DMS79 treated with DMSO at 0.1 percent for 48 hours (cell line): ENCODE data around the gene CNTNAP2.

Experiments
- DNase-seq: peaks from one replicate; lab custom pipeline; 2025; lab: John Stamatoyannopoulos, UW

Gene CNTNAP2

DNA sequence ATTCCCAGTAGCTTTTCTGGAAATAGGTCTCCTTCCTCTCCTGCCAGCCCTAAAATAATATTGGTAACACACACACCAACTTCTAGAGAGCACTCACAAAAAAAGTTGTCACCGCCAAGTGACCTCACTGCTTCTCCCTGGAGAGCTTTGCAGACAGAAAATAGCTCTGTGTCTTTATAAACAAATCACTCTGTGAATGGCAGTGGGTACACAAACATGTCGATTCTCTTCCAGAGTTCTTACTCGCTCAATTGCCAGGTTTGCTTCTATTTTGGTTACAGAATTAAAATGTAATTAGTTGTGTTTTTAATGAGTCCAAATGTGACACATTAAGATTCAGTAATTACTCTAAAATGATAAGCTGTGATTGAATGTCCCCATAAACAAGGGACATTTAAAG, 1824.8 kb downstream of the CNTNAP2 start:
- DNase-seq = no peak

DNA sequence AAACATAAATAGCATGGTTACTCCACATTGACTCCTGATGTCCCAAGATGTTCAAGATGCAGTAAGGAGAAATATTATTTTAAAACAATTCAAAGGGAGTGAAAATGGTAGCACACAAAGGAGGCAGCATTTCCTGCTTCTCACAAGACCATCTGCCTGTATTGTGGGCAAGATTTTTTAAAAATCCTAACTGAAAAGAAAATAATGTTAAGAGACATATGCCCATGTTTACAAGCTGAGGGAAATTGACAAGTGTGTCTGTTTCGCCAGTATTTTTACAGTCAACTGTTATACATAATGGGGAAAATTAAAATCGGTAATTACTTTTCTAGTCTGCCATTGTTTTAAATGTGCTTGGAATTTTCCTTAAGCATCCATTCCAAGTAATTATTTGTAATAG, 1827.7 kb downstream of the CNTNAP2 start:
- no peak for DNase-seq

DNA sequence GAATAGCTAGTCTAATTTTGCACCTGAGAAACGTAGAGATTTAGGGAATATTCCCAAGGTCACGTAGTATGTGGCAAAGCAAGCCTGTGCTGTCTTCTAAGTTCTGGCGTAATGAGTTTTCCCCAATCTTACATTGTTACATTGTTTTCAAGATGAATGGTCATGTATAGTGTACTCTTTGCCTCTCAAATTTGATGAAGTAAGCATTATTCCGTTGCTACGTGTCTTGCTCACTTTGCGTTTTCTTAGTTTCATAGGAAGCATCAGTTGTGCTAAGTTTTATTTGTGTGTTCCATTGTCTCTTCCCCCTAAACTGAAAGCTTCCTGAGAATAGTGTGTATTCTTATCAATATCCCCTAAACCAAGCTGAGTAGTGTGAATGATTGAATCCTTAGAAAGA, 1836.3 kb downstream of the CNTNAP2 start:
- no peak for DNase-seq

DNA sequence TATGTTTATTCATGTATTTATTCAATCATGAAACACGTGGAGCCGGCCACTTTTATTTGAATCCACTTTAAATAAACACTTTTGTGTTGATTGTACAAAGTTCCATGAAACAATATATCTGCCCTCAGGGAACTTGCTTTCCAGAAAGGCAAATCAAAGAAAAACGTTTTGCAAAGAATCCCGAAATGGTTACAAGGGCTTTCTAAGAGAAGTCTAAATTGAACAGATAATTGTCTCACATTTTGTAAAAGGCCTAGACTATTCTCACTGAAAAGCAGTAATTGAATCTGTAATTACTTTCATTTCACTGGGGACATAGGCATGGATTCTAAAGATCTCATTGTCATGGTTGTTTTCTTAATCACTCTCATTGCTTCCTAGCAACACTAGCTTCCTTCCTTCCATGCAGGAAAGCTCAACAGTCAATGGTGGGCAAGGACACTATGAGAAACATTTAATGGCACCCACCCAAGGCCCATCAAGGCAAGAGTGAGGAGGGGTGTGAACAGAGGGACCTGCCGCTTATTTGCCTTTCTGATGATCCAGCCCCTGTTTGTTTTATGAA, 1851.5 kb downstream of the CNTNAP2 start:
- DNase-seq = no peak

DNA sequence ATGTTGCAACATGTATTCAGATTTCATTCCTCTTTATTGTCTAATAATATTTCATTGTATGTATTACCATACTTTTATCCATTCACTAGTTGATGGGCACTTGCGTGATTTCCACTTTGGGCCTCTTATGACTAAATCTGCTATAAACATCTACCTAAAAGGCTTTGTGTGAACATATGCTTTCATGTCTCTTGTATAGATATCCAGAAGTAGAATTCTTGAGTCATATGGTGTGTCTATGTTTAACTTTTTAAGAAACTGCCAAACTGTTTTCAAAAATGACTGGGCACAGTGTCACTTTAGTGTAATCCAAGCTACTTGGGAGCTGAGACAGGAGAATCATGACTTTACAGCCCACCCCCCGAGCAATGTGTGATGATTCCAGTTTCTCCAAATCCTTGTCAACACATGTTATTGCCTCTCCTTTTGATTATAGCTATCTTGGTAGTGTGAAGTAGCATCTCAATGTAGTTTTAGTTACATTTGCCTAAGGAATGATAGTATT, 1855.1 kb downstream of the CNTNAP2 start:
- DNase-seq = no peak

DNA sequence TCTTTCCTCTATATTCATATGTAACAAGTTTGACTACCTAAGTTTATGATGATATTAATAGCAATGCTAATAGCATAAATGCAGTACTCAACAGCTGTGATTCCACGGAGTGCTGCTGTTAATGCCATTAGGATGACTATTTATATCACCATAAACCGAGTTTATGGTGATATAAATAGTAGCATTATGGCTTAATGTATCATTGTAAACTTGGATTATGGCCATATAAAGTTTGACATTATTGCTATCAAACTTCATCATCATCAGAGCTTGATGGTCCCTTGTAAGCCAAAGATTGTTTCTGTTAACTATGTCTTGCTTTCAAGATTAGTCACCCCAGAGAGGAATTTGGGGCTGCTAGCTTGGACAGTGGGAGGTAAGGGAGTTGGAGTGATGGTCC, 1861.6 kb downstream of the CNTNAP2 start:
- DNase-seq = no peak

DNA sequence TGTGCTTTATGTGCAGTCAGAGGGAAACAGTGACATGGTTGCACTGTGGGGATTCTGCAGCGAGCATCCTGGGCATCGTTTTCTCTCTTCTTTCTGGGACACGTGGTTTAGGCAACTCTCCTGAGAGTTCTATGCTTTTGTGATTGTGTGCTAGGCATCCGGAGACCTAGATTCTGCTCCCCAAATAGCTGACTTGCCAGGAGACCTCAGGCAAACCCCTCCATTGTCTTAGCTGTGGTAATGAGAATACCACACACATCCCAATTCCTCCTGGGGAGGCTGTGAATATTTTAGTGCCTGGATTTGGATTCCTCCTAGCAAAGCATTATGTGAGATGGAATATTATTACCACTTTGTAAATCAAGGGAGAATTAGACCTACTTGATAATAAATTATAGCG, 1862.0 kb downstream of the CNTNAP2 start:
- DNase-seq = no peak

DNA sequence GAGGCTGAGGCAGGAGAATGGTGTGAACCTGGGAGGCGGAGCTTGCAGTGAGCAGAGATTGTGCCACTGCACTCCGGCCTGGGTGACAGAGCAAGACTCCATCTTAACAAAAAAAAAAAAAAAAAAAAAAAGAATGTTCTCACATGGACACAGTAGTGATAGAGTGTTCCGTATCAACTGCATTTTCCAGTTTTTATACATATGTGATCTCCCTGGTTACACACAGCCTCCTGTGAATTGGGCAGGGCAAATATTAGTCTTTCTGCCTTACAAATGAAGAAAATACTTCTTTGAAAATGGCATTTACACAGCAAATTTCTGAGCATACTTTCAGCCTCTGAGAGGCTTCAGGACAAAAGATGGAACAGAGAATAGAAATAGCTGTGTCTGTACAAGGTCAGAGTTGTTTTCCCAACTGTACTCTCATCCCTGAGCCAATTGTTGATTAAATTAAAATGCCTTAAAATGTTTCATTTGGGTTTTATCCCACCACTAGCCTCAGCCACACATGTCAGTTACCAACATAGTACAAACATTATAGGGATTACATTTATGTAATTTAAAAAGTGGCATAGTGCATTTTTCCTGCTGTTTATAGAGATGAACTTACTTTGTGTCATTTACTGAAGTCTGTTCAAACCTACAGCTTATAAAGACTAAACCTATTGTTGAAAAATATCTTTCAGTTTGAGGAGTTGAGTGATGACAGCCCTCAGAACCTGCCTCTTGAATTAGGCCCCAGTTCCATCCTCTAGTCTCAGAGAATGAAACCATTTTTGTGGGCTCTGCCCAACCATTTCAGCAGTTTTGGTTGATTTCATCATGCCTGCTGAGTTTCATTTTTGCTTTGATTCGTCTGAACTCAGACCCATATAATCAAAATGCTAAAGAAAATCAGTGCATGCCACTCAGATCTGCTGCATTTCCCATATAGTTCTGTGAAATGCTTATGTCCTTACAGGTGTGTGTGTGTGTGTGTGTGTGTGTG, 1864.5 kb downstream of the CNTNAP2 start:
- no peak for DNase-seq

DNA sequence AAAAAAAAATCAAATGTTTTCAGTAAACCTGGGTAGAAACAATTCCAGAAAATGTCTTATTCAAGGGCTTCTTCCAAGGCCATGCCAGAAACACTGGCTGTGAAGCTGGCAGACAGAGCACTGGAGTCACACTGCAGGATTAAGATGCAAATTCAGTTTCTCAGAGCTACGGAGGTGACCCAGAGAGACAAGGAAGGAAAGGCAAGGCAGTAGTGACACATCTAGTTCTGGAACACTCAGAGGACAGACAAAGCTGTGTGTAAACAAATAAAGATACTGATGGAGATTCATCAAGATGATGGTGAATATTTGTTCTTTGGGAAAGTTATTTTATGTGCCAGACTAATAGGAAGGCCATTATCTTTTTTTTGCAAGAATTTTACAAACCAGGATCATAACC, 1865.7 kb downstream of the CNTNAP2 start:
- DNase-seq = no peak

DNA sequence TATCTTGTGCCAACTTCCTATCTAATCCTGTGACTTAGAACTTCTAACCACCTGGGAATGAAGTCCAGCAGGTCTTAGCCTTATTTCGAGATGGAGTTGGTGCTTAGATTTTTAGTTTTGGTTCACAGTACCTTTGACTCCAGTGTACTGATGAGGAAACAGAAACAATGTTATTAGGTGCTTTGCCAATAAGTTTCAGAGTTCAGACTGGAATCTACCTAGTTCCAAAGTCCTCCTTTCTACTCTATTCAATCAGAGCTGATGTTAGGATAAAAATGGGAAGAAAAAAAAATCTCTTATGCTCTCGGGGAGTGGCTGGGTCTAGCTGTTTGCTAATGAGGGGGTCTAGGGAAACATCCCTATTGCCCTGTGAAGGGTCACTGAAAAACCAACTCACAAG, 1867.7 kb downstream of the CNTNAP2 start:
- DNase-seq = no peak

DNA sequence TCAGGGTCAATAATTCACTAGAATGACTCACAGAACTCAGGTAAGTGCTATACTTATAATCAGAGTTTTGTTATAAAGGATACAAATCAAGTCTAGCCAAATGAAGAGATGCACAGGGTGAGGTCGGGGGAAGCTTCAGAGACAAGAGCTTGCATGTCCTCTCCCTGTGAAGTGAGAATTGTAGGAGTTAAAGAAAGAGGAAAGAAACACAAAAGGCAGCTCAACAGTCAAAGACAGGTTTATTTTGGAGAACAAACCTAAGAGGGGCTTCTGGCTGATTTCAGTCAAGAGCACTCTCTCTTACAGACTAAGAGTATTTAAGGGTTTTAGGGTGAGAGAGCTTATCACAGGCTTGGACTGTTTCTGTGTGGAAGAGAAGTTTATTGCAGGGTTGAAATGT, 1873.5 kb downstream of the CNTNAP2 start:
- DNase-seq = no peak

DNA sequence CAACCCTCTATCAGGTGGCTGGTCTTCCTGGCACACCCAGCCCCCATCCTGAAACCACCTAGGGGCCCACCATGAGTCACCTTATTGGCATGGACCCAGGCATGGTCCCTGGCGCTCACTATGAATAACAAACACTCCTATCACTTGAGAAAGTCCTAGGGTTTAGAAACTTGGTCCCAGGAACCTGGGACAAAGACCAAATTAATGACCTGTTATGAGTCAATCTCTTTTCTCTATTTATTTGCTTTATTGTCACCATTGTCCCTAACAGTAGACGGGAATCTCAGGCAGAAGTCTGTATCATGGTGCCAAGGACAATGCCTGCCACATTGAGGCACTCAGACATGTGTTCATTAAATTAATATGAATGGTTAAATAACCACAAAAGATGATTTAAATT, 1874.3 kb downstream of the CNTNAP2 start:
- DNase-seq = no peak

DNA sequence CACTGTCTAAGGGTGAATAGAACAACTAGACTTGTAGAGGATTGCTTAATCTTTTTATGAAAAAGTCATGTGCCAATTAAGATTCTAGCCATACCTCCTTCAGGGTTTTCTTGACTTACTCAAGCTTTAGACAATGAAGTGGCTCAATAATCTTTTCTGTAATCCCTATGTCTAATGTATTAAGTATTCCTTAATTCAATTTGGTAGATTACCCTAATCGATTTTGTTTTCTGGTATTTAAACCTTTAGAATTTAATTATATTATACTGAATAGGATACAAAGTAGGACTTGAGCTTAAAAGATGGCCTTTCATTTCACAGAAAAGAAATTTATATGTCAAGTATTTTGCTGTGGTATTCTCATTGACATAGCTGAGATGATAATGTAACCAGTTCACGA, 1876.1 kb downstream of the CNTNAP2 start:
- DNase-seq = no peak

DNA sequence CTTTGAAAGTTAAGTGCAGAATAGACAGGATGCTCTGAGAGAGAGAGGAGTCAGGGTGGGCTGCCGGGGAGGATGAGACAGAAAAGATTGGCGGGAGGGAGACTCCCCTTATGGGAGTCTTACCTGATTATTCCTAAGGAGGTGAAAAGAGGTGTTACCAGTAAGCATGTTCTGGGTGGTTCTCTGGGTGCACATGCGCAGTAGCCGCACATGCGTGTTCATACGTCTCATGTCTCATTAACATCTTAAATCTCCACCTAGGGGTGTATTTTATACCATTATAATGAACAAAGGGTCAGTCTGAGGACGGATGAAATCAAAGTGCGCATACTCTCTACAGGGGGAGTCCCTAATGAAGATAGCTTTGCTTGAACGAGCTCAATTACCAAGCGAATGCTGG, 1881.0 kb downstream of the CNTNAP2 start:
- no peak for DNase-seq

DNA sequence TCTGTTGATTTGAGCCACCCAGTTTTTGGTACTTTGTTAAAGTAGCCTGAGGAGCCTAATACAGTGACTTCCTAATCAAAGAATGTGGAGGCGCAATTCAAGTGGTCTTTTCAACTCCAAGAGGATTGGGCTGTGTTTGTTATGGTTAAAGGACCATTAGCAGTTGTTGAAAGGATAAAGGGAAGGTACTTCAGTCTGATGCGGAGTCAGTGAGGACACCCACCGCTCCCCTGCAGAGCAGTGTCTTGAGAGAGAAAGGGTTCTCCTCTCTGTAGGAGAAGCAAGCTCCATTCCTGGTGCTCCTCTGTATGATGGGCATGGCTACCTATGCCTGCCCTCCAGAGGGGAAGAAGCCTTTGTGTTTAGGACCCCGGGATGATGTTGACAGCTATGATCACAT, 1883.4 kb downstream of the CNTNAP2 start:
- no peak for DNase-seq

DNA sequence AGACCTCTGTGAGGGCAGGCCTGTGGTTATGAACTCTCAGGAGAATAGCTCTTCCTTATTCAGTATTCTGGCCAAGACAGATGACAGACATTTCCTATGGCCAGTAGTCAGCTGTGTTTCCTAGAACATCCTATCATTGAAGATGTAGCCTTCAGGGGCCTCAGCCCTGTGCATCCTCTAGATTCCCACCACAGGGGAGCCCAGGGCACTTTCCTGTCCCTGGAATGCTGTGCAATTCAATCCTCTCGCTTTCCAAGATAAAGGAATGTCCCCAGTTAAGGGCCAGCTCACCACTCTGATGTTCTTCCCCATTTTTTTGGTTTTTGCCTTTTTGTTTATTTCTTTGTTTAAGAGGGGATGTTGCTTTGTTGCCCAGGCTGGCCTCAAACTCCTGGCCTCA, 1895.2 kb downstream of the CNTNAP2 start:
- no peak for DNase-seq

DNA sequence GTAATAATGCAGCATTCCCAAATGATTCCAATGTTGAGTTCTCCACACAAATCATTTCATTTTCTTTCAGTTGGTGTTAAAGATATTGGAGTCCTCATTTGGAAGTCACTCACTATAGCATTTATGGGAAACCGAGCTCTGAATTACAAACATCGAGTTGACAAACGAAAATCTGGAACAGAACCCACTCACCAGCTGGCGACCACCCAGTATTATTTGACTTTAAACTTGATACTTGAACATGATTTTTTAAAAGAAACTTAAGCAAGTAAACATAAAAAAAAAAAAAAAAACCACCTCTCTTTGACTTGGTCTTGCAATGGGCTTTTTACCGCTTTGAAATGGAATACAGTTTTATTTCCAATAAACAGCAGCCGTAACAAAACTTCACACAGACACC, 1897.4 kb downstream of the CNTNAP2 start:
- DNase-seq = no peak

DNA sequence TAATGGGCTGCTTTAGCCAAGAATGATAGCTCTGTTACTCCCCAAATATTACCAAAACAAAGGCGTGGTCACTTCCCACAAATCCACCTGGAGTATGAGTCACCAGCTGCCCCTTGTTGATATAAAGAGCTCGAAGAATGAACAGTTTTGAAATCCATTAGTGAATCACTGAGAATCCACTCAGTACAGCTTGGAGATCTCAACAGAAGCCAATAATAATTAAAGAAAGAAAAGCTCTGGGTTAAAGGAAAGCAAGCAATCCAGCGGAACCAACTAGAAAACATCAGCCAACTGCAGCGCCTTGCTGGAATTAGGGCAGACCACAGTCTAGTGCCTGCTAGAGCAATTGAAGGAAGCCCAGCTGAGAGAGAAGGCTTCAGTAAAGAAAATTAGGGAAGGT, 1897.9 kb downstream of the CNTNAP2 start:
- DNase-seq = peak; percentile 81

DNA sequence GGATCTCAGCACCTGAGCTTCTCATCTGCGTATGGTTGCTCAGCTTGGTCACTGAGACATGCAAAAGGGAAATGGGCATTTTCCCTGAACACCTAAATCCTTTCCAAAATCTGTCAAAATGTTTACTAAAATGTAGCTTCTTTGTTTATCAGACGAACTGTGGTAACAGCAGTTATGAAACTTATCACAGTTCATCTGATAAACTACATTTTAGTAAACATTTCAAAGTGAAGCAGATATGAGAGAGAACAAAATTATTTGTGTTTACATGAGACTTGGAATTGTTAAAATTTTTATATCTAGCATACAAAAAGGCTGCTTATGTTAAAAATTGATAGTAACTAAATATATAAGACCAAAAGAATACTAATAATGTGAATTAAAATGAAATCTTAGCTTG, 1900.5 kb downstream of the CNTNAP2 start:
- DNase-seq = no peak

DNA sequence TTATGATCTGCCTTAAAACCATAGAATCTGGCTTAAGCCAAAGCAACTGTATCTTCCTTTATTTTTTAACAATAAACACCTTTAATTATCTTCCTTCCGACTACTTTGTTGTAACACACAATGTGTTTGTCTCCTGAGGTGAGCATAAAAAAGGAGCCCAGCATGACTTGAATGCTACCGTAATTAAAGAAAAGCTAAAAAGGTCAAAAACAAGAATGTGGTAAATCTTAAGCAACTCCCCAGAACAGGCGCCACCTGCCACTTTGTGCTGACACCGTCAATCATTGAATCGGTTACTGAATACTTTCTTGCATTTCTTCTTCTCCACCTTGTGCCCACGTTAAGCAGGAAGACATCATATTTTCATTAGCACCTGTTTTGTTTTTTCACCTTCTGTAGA, 1904.1 kb downstream of the CNTNAP2 start:
- no peak for DNase-seq

DNA sequence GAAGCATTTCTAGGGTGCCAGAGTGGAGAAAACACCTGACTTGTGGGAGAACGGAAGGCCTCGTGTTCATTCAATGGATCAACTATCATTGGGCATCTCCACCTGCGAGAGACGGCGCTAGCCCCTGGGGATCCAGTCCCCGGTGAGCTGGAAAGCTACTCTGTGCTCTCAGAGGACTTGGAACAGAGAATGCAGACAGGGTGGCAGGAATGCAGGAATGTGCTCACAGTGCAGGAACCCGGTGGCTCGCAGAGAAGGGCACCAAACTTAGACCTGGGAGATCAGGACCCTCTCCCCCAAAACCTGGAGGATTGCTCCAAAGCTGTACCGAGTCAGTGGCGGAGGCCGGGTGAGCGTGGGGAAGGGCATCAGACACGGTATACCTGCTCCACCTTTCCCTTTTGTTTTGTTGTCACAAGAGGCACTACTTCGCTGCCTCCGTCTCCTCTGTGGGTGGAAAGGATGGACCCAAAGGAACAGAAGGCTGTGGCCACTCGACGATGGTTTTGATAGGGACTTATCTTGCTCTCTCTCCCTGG, 1905.0 kb downstream of the CNTNAP2 start:
- no peak for DNase-seq

DNA sequence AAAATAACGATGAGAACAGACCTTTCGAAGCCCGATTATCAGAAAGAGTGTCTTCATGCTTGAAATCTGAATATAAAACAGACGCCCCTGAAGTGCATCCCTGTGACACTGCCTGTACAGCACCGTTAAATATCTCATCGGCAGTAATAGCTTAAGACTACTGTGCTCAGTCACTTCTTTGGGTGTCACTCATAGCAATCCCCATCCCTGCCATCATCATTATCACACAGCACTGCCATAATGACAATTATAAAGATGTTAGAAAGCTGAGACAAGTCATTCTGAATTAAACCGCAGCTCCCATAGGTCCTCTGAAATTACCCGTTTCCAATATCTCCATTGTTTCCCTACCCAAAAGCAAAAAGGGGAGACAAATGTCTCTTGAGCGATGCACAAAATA, 1906.2 kb downstream of the CNTNAP2 start:
- DNase-seq = no peak

DNA sequence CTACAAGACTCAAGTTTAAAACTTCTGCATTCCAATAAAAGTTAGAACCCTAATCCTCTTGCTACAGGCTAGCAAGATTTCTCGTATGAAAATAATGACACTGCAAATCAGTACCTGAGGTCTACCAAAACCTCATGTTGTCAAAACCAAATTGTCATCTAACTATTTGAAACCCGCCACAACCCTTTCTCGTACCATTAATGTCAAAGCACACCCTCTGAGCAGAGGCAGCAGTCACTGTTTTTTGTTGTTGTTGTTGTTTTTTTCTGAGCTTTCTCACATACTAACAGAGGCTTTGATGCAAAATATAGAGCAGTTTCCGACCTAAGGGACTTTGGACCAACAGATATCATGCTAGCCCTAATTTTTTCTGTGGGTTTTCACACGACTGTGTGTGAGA, 1910.1 kb downstream of the CNTNAP2 start:
- no peak for DNase-seq
